SW480 (cell line): ENCODE data around the gene OVOL2.

Experiments
- DNase-seq: peaks from one replicate; pipeline ENCODE4 v3.0.0-alpha.2; 2016; ENCODE audit warnings: low spot score

Gene OVOL2

GRCh38 chr20:17985388-17986018 lies 72.2 kb downstream of the OVOL2 start:
- DNase-seq = no peak

GRCh38 chr20:17976305-17976704 lies 81.4 kb downstream of the OVOL2 start:
- DNase-seq = no peak
